ENCODE data around the gene SOX1. TPM values are rescaled to one million over a fixed set of nuclear protein-coding genes. Genes with fewer than 3 reads are reported as not detected.
A peak's percentile ranks its signal among the peaks of the same experiment; 100 is the strongest.

SOX1 gene
- polyA plus RNA-seq, 3 donors: not detected

GRCh38 chr13:112064222-112064621 lies 2.7 kb upstream of the SOX1 start:
- Histone ChIP-seq H3K27me3 (ENCODE audit: control insufficient read depth in 2 of 2, insufficient read depth in 2 of 2, low read length in 2 of 2) (peaks cover 67 to 78% of the 10 kb centered on the region in 2 donors), H4K20me1 (ENCODE audit: insufficient read depth, low read length) (no peaks in the 10 kb centered on the region), H2AFZ (ENCODE audit: insufficient read depth, low read depth, low read length, poor library complexity, severe bottlenecking) (no peak overlapping the region), H3K4me3 (replicated peaks in 1 of 3; ENCODE audit: low read depth in 2 of 3, low read length in 3 of 3) (no peak overlapping the region), H3K9ac (ENCODE audit: insufficient read depth, low read length, poor library complexity, severe bottlenecking) (no peak overlapping the region), H3K4me2 (replicated peaks; ENCODE audit: extremely low read depth, low read length, poor library complexity, severe bottlenecking) (no peak overlapping the region), H3K36me3 (replicated peaks in 1 of 2; ENCODE audit: control insufficient read depth in 1 of 2, insufficient read depth in 2 of 2, low read length in 2 of 2) (no peaks in the 10 kb centered on the region), H3K79me2 (ENCODE audit: insufficient read depth, low read length) (no peaks in the 10 kb centered on the region), H3K4me1 (ENCODE audit: control insufficient read depth in 1 of 2, insufficient read depth in 2 of 2, low read length in 2 of 2) (no peaks in the 10 kb centered on the region), H3K27ac (ENCODE audit: low read depth in 1 of 2, low read length in 2 of 2) (no peak overlapping the region), H3K9me3 (replicated peaks in 1 of 2; ENCODE audit: control insufficient read depth in 1 of 2, insufficient read depth in 1 of 2, low read length in 2 of 2) (peaks cover 0 to 60% of the 10 kb centered on the region in 2 donors)
- no peak for TF ChIP-seq CTCF (IDR thresholded peaks at IDR 0.05)
- intact Hi-C loops (cut with micrococcal nuclease): no loop called here
- peaks cover 0 to 6% of the 10 kb centered on the region in 2 donors for H3K36me3 Mint-ChIP-seq
- no peak overlapping the region for H3K27ac Mint-ChIP-seq
- 11% methylated on average over 7 of the region's 7 CpGs for WGBS (ENCODE audit: insufficient coverage)
- no peak for DNase-seq
- peaks cover 76 to 88% (median 78%) of the 10 kb centered on the region in 3 donors for H3K27me3 Mint-ChIP-seq (ENCODE audit: low read depth in 3 of 3)
- peak overlapping the region in 1 of 2 donors; percentile 68 for H3K4me3 Mint-ChIP-seq
- peaks cover 0 to 35% (median 15%) of the 10 kb centered on the region in 7 donors for H3K9me3 Mint-ChIP-seq
- H3K4me1 Mint-ChIP-seq: peaks cover 3% of the 10 kb centered on the region

DNA sequence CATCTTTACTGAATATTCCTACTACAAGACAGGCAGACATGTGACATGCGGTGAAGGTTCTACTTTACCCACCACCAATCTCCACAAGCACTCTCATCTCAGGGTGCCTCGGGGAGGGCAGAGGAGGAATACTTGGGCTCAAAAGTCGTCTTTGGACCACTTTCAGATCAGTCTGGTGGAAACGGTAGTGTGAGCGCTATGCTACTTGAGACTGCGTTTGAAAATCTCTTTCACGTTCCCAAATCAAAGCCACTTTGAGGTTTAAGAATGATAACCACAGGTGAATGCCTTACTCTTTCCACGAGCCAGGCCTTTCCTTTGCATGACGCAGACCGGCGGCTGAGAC lies 1.5 kb upstream of the SOX1 start:
- Histone ChIP-seq H3K27ac (ENCODE audit: low read depth in 1 of 2, low read length in 2 of 2) (no peak overlapping the region), H3K9me3 (replicated peaks in 1 of 2; ENCODE audit: control insufficient read depth in 1 of 2, insufficient read depth in 1 of 2, low read length in 2 of 2) (peaks cover 0 to 59% of the 10 kb centered on the region in 2 donors), H3K36me3 (replicated peaks in 1 of 2; ENCODE audit: control insufficient read depth in 1 of 2, insufficient read depth in 2 of 2, low read length in 2 of 2) (no peaks in the 10 kb centered on the region), H4K20me1 (ENCODE audit: insufficient read depth, low read length) (no peaks in the 10 kb centered on the region), H3K4me1 (ENCODE audit: control insufficient read depth in 1 of 2, insufficient read depth in 2 of 2, low read length in 2 of 2) (no peaks in the 10 kb centered on the region), H3K27me3 (ENCODE audit: control insufficient read depth in 2 of 2, insufficient read depth in 2 of 2, low read length in 2 of 2) (peaks cover 66 to 78% of the 10 kb centered on the region in 2 donors), H2AFZ (ENCODE audit: insufficient read depth, low read depth, low read length, poor library complexity, severe bottlenecking) (no peak overlapping the region), H3K4me2 (replicated peaks; ENCODE audit: extremely low read depth, low read length, poor library complexity, severe bottlenecking) (no peak overlapping the region), H3K79me2 (ENCODE audit: insufficient read depth, low read length) (no peaks in the 10 kb centered on the region), H3K9ac (ENCODE audit: insufficient read depth, low read length, poor library complexity, severe bottlenecking) (no peak overlapping the region), H3K4me3 (replicated peaks in 1 of 3; ENCODE audit: low read depth in 2 of 3, low read length in 3 of 3) (no peak overlapping the region)
- no peak for TF ChIP-seq CTCF (IDR thresholded peaks at IDR 0.05)
- peaks cover 76 to 87% (median 79%) of the 10 kb centered on the region in 3 donors for H3K27me3 Mint-ChIP-seq (ENCODE audit: low read depth in 3 of 3)
- peaks cover 0 to 6% of the 10 kb centered on the region in 2 donors for H3K36me3 Mint-ChIP-seq
- peak overlapping the region in 1 of 2 donors; percentile 83 for H3K4me3 Mint-ChIP-seq
- intact Hi-C loops (cut with micrococcal nuclease): no loop called here
- WGBS (ENCODE audit: insufficient coverage): 10% methylated on average over 6 of the region's 11 CpGs
- H3K27ac Mint-ChIP-seq: no peak overlapping the region
- DNase-seq: no peak
- H3K4me1 Mint-ChIP-seq: peaks cover 3% of the 10 kb centered on the region
- H3K9me3 Mint-ChIP-seq: peaks cover 0 to 34% (median 14%) of the 10 kb centered on the region in 7 donors
